ENCODE results near the gene TBC1D10A.
A peak's percentile ranks its signal among the peaks of the same experiment; 100 is the strongest.

Gene TBC1D10A

GRCh38 chr22:30336752-30337460 is 10.2 kb upstream of the TBC1D10A start:
- DNase-seq (ENCODE audit: insufficient read length, low spot score) (no peak), FAIRE-seq (no peak)

GRCh38 chr22:30335236-30335635 is 8.5 kb upstream of the TBC1D10A start:
- DNase-seq (ENCODE audit: insufficient read length, low spot score): no peak
- FAIRE-seq: no peak
- TF ChIP-seq POU2F2 (IDR thresholded peaks at IDR 0.05; ENCODE audit: low read depth, low read length) (no peak), PAX5 (IDR thresholded peaks at IDR 0.05; ENCODE audit: insufficient read depth, low read length, severe bottlenecking) (no peak), TAF1 (IDR thresholded peaks at IDR 0.05; ENCODE audit: low read depth, low read length) (no peak), POLR2AphosphoS5 (IDR thresholded peaks at IDR 0.05; ENCODE audit: low read depth, low read length) (no peak), POLR2A (IDR thresholded peaks at IDR 0.05; ENCODE audit: low read depth, low read length) (no peak), SPI1 (IDR thresholded peaks at IDR 0.05; ENCODE audit: low read depth, low read length) (no peak)

More at GRCh38 chr22:30336752-30337460, 10.2 kb upstream of the TBC1D10A start:
- TF ChIP-seq POLR2AphosphoS5 (IDR thresholded peaks at IDR 0.05; ENCODE audit: low read depth, low read length): no peak
- no peak for TF ChIP-seq POU2F2 (IDR thresholded peaks at IDR 0.05; ENCODE audit: low read depth, low read length)
- no peak for TF ChIP-seq SPI1 (IDR thresholded peaks at IDR 0.05; ENCODE audit: low read depth, low read length)
- no peak for TF ChIP-seq POLR2A (IDR thresholded peaks at IDR 0.05; ENCODE audit: low read depth, low read length)

- DNase-seq (ENCODE audit: insufficient read length, low spot score) (no peak), FAIRE-seq (no peak)
- TF ChIP-seq PAX5 (IDR thresholded peaks at IDR 0.05; ENCODE audit: insufficient read depth, low read length, severe bottlenecking) (no peak), POU2F2 (IDR thresholded peaks at IDR 0.05; ENCODE audit: low read depth, low read length) (no peak), POLR2A (IDR thresholded peaks at IDR 0.05; ENCODE audit: low read depth, low read length) (no peak), TAF1 (IDR thresholded peaks at IDR 0.05; ENCODE audit: low read depth, low read length) (no peak), POLR2AphosphoS5 (IDR thresholded peaks at IDR 0.05; ENCODE audit: low read depth, low read length) (no peak), SPI1 (IDR thresholded peaks at IDR 0.05; ENCODE audit: low read depth, low read length) (no peak)
Measured at GRCh38 chr22:30334646-30335045, 7.9 kb upstream of the TBC1D10A start.

- DNase-seq (ENCODE audit: insufficient read length, low spot score) (no peak), FAIRE-seq (no peak)
- TF ChIP-seq POLR2A (IDR thresholded peaks at IDR 0.05; ENCODE audit: low read depth, low read length) (no peak), TAF1 (IDR thresholded peaks at IDR 0.05; ENCODE audit: low read depth, low read length) (no peak), PAX5 (IDR thresholded peaks at IDR 0.05; ENCODE audit: insufficient read depth, low read length, severe bottlenecking) (no peak), POU2F2 (IDR thresholded peaks at IDR 0.05; ENCODE audit: low read depth, low read length) (no peak), POLR2AphosphoS5 (IDR thresholded peaks at IDR 0.05; ENCODE audit: low read depth, low read length) (no peak), SPI1 (IDR thresholded peaks at IDR 0.05; ENCODE audit: low read depth, low read length) (no peak)
Measured at GRCh38 chr22:30333707-30334087, 7.0 kb upstream of the TBC1D10A start.

DNA sequence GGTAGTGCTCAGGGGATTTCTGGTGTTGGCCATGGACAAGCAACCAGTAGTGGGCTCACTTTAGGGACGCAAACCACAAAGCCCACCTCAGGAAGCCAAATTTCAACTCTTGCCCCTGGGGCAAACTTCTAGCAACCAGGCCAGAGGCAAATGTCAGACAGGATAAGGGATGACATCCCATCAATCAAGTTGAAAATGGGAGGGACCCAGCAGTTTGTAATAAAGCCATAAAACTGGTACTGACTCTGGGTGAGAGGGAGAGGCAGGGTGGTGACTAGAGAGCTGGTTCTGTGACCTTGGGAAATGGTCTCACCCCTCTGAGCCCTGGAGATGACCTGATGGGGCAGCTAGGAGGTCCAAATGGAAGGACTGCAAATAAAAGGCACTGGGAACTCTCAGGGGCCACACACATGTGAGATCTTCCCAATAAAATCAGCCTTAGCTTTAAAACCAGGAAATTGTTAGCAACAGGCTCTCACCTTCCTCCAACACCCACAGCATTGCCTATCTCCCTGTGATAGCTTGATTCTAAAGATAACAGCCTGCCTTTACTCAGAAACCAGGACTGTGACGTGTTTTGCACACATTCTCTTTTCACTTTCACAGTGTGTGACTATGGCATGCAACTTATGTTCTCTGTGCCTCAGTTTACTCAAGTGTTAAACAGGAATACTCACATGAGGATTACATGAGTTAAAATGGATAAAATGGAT is 6.4 kb upstream of the TBC1D10A start:
- FAIRE-seq (no peak), DNase-seq (ENCODE audit: insufficient read length, low spot score) (no peak)
- TF ChIP-seq SPI1 (IDR thresholded peaks at IDR 0.05; ENCODE audit: low read depth, low read length) (no peak), PAX5 (IDR thresholded peaks at IDR 0.05; ENCODE audit: insufficient read depth, low read length, severe bottlenecking) (no peak), POLR2AphosphoS5 (IDR thresholded peaks at IDR 0.05; ENCODE audit: low read depth, low read length) (0 out of 2 replicates have a peak, but pooled peaks have one; percentile 18)

- DNase-seq (ENCODE audit: insufficient read length, low spot score) (no peak), FAIRE-seq (no peak)
- TF ChIP-seq POU2F2 (IDR thresholded peaks at IDR 0.05; ENCODE audit: low read depth, low read length) (no peak), SPI1 (IDR thresholded peaks at IDR 0.05; ENCODE audit: low read depth, low read length) (no peak), POLR2A (IDR thresholded peaks at IDR 0.05; ENCODE audit: low read depth, low read length) (no peak), PAX5 (IDR thresholded peaks at IDR 0.05; ENCODE audit: insufficient read depth, low read length, severe bottlenecking) (no peak), TAF1 (IDR thresholded peaks at IDR 0.05; ENCODE audit: low read depth, low read length) (no peak), POLR2AphosphoS5 (IDR thresholded peaks at IDR 0.05; ENCODE audit: low read depth, low read length) (no peak)
Measured at GRCh38 chr22:30332551-30332950, 5.8 kb upstream of the TBC1D10A start.

DNA sequence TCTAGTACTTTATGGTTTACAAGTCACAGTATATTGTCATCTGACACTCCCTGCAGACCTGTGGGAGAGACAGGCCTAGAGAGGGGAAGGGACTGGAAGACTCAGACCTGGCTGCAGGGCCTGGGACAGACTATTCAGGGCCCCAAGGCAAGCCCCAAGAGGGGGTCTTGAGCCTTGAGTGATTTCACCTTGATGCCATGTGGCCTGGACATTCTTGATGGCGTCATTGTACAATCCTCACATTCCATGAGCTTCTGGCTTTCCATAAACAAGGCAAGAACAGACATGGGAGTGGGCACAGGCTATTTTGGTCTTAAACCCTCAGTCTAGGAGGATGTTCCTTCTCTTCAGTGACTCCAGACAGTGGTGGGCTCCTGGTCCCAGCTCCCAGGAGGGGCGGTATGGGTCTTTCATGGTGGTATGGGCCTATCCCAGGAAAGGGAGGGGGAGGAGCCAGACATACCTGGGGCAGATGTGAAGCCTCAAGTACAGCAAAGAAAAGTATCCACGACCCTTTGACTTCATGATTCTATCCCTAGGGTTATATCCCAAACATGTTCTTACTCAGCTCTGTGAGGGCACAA is 1.8 kb upstream of the TBC1D10A start:
- TF ChIP-seq PAX5 (IDR thresholded peaks at IDR 0.05; ENCODE audit: insufficient read depth, low read length, severe bottlenecking) (no peak), TAF1 (IDR thresholded peaks at IDR 0.05; ENCODE audit: low read depth, low read length) (no peak), SPI1 (IDR thresholded peaks at IDR 0.05; ENCODE audit: low read depth, low read length) (no peak), POLR2A (IDR thresholded peaks at IDR 0.05; ENCODE audit: low read depth, low read length) (no peak), POU2F2 (IDR thresholded peaks at IDR 0.05; ENCODE audit: low read depth, low read length) (no peak), POLR2AphosphoS5 (IDR thresholded peaks at IDR 0.05; ENCODE audit: low read depth, low read length) (no peak)
- DNase-seq (ENCODE audit: insufficient read length, low spot score) (no peak), FAIRE-seq (no peak)

GRCh38 chr22:30327864-30328345 is 1.2 kb upstream of the TBC1D10A start:
- no peak for DNase-seq (ENCODE audit: insufficient read length, low spot score)

GRCh38 chr22:30326255-30326705 is 461 bp downstream of the TBC1D10A start:
- TF ChIP-seq TAF1 (IDR thresholded peaks at IDR 0.05; ENCODE audit: low read depth, low read length) (no peak), POLR2AphosphoS5 (IDR thresholded peaks at IDR 0.05; ENCODE audit: low read depth, low read length) (no peak), POLR2A (IDR thresholded peaks at IDR 0.05; ENCODE audit: low read depth, low read length) (no peak), POU2F2 (IDR thresholded peaks at IDR 0.05; ENCODE audit: low read depth, low read length) (no peak), PAX5 (IDR thresholded peaks at IDR 0.05; ENCODE audit: insufficient read depth, low read length, severe bottlenecking) (no peak), SPI1 (IDR thresholded peaks at IDR 0.05; ENCODE audit: low read depth, low read length) (no peak)
- DNase-seq (ENCODE audit: insufficient read length, low spot score) (peak; percentile 51), FAIRE-seq (no peak)

More at GRCh38 chr22:30327864-30328345, 1.2 kb upstream of the TBC1D10A start:
- TF ChIP-seq PAX5 (IDR thresholded peaks at IDR 0.05; ENCODE audit: insufficient read depth, low read length, severe bottlenecking) (no peak), POLR2A (IDR thresholded peaks at IDR 0.05; ENCODE audit: low read depth, low read length) (no peak), SPI1 (IDR thresholded peaks at IDR 0.05; ENCODE audit: low read depth, low read length) (no peak), POU2F2 (IDR thresholded peaks at IDR 0.05; ENCODE audit: low read depth, low read length) (no peak), POLR2AphosphoS5 (IDR thresholded peaks at IDR 0.05; ENCODE audit: low read depth, low read length) (no peak), TAF1 (IDR thresholded peaks at IDR 0.05; ENCODE audit: low read depth, low read length) (no peak)
- peak; percentile 45 for FAIRE-seq

All from GM12891 (cell line).